SKM-1 (cell line): ENCODE measurements around the gene CNPY1.
"Not testable (repeated sequence)": the region's sequence is repeated elsewhere in the genome, so short reads cannot be mapped to it uniquely, and the experiment has no call there.

Experiments used
- DNase-seq: peaks from one replicate; lab custom pipeline; 2025; ENCODE audit not compliant: unreplicated experiment; lab: John Stamatoyannopoulos, UW

Gene CNPY1

GRCh38 chr7:155534691-155535090, 11.7 kb downstream of the CNPY1 start:
- DNase-seq, result no peak

- DNase-seq, result no peak
These were observed 12.3 kb downstream of the CNPY1 start for GRCh38 chr7:155533827-155534690.

GRCh38 chr7:155533120-155533826, 13.1 kb downstream of the CNPY1 start:
- no peak for DNase-seq

- DNase-seq, result no peak
These were observed 13.6 kb downstream of the CNPY1 start for GRCh38 chr7:155532792-155533119.

- no peak for DNase-seq
These were observed 14.7 kb downstream of the CNPY1 start for GRCh38 chr7:155531681-155532080.

- no peak for DNase-seq
These were observed 15.8 kb downstream of the CNPY1 start for GRCh38 chr7:155530601-155531000.

GRCh38 chr7:155529845-155530244, 16.5 kb downstream of the CNPY1 start:
- DNase-seq, result no peak

GRCh38 chr7:155529346-155529745, 17.0 kb downstream of the CNPY1 start:
- no peak for DNase-seq

GRCh38 chr7:155527664-155528063, 18.7 kb downstream of the CNPY1 start:
- no peak for DNase-seq

- DNase-seq, result no peak
These were observed 20.1 kb downstream of the CNPY1 start for GRCh38 chr7:155526225-155526624.

- DNase-seq, result no peak
These were observed 22.3 kb downstream of the CNPY1 start for GRCh38 chr7:155524018-155524556.

- no peak for DNase-seq
These were observed 23.1 kb downstream of the CNPY1 start for GRCh38 chr7:155523168-155523675.

GRCh38 chr7:155521743-155522398, 24.5 kb downstream of the CNPY1 start:
- no peak for DNase-seq

- no peak for DNase-seq
These were observed 25.2 kb downstream of the CNPY1 start for GRCh38 chr7:155521007-155521742.

- DNase-seq, result no peak
These were observed 26.2 kb downstream of the CNPY1 start for GRCh38 chr7:155520114-155520513.

- not testable (repeated sequence) for DNase-seq
These were observed 27.0 kb downstream of the CNPY1 start for GRCh38 chr7:155519358-155519757.

GRCh38 chr7:155518633-155519032, 27.7 kb downstream of the CNPY1 start:
- DNase-seq, result no peak

GRCh38 chr7:155517969-155518368, 28.4 kb downstream of the CNPY1 start:
- DNase-seq, result no peak

GRCh38 chr7:155517452-155517851, 28.9 kb downstream of the CNPY1 start:
- DNase-seq, result no peak

- DNase-seq, result no peak
These were observed 29.9 kb downstream of the CNPY1 start for GRCh38 chr7:155516466-155516865.

GRCh38 chr7:155515318-155515717, 31.0 kb downstream of the CNPY1 start:
- DNase-seq, result no peak
